Fibroblast of mammary gland (primary cell): ENCODE measurements around the gene PBRM1.

Experiments used
- DNase-seq: peaks from one replicate; pipeline ENCODE4 v3.0.0-alpha.2; 2010; ENCODE audit warnings: low read depth
- H3K4me3 ChIP-seq: 2 replicates; pipeline ENCODE4 v1.5.1; 2011; ENCODE audit warnings: low read depth, mild to moderate bottlenecking, low read length, moderate library complexity; ENCODE audit not compliant: control insufficient read depth
- CTCF ChIP-seq: conservative IDR thresholded peaks from 2 replicates; pipeline ENCODE4 v1.5.1; 2011; ENCODE audit warnings: low read depth, low read length, inconsistent platforms; ENCODE audit not compliant: control insufficient read depth, insufficient read depth

The PBRM1 gene

GRCh38 chr3:52703341-52703740 is 17.6 kb upstream of the PBRM1 start:
- peak overlapping the region; percentile 97 for H3K4me3 ChIP-seq
- DNase-seq = no peak
- no peak for TF ChIP-seq CTCF

DNA sequence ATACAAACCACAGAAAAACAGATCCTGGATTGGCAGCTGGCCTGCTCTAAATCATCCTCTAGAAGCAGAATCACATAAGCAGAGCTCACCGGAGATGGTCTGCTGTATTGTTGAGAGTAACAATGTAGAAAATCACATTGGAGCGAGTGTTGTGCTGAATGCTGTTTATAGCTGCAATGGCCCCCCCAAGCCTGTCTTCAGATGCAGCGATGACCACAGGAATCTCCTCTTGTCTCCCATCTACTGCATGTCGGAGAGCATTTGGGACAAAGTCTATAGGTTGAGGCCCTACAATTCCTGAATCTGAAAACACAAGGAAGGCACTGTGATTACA is 11.9 kb upstream of the PBRM1 start:
- DNase-seq = no peak
- no peak overlapping the region for H3K4me3 ChIP-seq
- TF ChIP-seq CTCF = no peak

DNA sequence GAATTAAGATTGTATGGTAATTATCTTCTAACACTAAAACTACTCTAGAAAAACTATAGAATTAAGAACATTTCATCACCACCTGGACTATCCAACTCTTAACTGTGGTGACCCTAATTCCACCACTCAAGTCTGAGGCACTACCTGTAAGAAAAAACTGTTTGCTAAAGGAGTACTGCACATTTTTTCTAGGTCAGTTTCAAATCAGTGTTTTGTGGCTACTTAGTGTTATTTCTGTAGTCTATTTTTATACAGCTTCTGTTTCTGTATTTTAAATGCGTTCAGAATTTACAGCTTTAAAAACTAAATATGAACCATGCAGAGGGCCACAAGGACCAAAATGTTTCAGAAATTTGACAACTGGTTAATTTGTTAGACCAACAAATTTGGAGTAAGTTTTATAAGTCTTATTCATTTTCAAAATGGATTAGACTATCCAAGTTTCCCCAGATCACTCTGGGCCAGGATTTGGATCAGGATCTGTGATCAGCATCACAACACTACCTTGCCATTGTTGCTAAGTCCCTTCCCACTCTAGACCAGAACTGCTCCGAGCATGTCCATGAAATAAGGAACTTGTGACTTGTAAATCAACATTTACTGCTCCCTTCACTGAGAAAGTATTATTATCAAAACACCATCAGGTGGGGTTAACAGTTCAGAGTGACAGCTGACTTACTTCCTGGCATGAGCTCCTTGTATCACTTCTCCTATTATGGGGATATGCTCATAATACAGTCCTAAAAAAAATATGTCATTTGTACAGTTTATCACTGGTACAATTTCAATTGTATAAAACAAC is 11.3 kb upstream of the PBRM1 start:
- no peak for DNase-seq
- TF ChIP-seq CTCF = no peak

DNA sequence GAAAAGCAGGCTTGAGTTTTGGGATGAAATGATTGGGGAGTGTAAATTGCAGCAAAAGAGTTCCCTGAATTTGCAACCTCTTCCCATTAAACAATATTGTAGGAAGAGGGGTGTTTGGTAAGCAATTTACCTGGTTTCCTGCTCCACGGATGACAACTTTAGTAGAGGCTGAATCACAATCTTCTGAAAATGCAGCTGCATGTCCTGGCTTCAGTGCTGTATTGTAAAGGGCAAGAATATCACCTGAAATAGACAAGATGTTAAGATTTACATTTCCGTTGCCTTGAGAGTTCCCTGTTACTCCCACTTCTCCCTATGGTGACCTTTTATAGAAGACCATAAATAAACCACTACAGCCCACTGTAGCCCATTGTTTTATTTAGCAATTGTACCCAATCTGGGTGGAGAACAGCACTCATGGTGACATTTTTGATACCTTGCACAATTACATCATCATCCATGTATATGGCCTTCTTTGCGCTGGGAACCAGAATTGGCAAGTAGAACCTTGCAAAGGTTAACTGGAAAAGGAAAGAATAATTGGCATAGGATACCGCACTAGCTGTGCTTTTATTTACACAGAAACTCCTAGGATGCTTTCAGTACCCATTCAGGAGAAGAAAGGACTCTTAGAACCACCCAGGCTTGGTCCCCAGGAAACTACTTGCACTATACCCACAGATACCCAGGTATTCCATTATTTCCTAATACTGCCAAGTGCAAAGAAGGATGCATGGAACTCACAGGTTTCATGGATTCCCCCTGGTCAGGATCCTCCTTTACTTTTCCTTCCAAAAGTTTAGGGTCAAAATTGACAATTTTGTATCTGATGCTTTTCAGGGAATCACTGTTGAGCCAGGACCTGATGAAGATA is 10.3 kb upstream of the PBRM1 start:
- no peak overlapping the region for H3K4me3 ChIP-seq
- no peak for TF ChIP-seq CTCF
- DNase-seq = no peak

More for the DNA sequence above, 11.3 kb upstream of the PBRM1 start:
- no peak overlapping the region for H3K4me3 ChIP-seq

DNA sequence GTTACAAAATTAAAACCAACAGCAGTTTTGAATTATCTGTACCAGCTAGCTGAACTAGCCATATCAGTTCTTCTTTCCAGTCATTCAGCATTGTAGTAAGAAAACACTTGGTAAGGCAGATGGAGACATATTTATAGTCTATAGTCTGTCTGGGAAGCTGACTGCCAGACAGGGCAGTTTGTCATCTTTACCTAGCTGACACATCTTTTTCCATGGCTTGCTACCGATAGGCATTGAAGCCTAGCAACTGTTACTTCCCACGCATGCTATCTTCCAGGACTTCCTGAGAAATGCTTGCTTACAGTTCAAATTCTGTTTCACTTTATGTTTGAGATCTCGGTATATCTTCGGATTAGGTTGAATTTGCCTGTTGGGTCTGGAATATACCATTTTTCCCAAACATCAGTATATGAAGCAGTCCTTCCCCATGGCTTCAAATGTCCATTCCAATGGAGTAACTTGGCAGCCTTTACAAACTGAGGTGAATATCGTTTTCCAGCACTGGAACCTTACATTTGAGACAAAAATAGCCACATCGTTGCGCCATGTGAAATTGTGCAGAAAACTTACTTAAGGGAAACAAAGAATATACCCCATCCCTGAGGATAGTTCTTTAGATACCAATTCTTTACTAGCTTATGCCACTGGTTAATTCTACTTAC is 8.9 kb upstream of the PBRM1 start:
- TF ChIP-seq CTCF = no peak
- no peak overlapping the region for H3K4me3 ChIP-seq
- no peak for DNase-seq

GRCh38 chr3:52693071-52693470 is 7.4 kb upstream of the PBRM1 start:
- no peak for TF ChIP-seq CTCF
- DNase-seq = no peak
- H3K4me3 ChIP-seq = no peak overlapping the region
